ENCODE results near the gene FOXO3.

FOXO3 gene

DNA sequence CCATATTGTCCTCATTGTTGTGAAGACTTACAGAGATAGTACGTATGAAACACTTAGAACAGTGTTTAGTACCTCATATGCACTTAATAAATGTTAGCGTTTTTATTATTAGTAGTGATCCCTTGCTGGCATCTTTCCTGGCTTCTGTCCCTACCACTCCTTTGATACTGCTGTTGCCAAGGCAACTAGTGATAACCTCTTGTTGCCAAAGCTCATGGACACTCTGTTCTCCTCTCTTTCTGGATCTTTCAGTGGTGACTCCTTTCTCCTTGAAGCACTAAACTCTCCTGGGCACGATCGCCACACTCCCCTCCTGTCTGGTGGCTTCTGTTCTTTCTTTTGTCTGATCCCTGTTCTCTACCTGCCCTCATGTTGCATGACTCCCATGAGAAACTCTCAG, 83.5 kb downstream of the FOXO3 start:
- no peak overlapping the region for H3K4me2 ChIP-seq (ENCODE audit: low read length)
- no peak overlapping the region for H3K9ac ChIP-seq (ENCODE audit: low read length)
- H3K4ac ChIP-seq (ENCODE audit: low read depth, low read length) = no peak overlapping the region
- H3K4me3 ChIP-seq (ENCODE audit: low read length) = no peak overlapping the region
- WGBS (ENCODE audit: extremely low coverage, insufficient coverage, low lambda C conversion rate) = no CpG with 5 or more reads among the region's 4 CpGs
- H3K79me1 ChIP-seq (ENCODE audit: low read length) = peaks cover 7% of the 10 kb centered on the region
- no peak overlapping the region for H3K18ac ChIP-seq (ENCODE audit: low read length)
- H3K4me1 ChIP-seq (ENCODE audit: control insufficient read depth, low read depth, low read length) = no peaks in the 10 kb centered on the region
- H2BK5ac ChIP-seq (ENCODE audit: low read length) = no peak overlapping the region
- H3K27me3 ChIP-seq (ENCODE audit: insufficient read depth, low read length, poor library complexity) = no peaks in the 10 kb centered on the region
- no peak for DNase-seq
- no peak overlapping the region for H3K27ac ChIP-seq (ENCODE audit: low read depth, low read length)
- H2BK120ac ChIP-seq (ENCODE audit: low read depth, low read length) = no peak overlapping the region
- H2BK15ac ChIP-seq (replicated peaks; ENCODE audit: low read depth) = no peak overlapping the region
- no peaks in the 10 kb centered on the region for H3K36me3 ChIP-seq (ENCODE audit: control insufficient read depth, insufficient read depth, low read length)
- no peaks in the 10 kb centered on the region for H3K79me2 ChIP-seq (ENCODE audit: control insufficient read depth, insufficient read depth, low read length)
- H3K23ac ChIP-seq (ENCODE audit: low read length) = no peak overlapping the region
- H2AK5ac ChIP-seq (ENCODE audit: low read length) = no peak overlapping the region
- H4K5ac ChIP-seq (ENCODE audit: low read length) = no peak overlapping the region
- H4K8ac ChIP-seq (ENCODE audit: low read depth, low read length) = no peak overlapping the region
- H3K56ac ChIP-seq (ENCODE audit: low read length) = no peak overlapping the region

DNA sequence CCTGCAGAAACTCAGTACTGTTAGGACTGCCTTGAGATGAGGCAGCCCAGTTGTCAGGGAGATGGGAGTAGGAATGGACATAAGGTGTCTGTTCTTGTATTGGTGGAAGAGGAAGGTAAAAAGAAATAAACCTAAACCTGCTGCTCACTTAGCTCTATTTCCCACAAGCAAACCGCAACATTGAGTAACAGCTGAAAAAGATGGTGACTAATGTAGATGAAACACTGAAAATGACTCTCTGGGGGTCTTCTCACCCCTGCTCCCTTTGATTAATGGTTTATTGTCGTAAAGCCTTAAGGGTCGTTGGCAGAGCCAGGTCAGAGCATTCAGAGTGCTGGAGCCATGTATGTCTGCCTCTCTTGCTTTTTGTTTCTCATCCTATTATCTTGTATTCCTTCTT, 87.5 kb downstream of the FOXO3 start:
- Histone ChIP-seq H3K4ac (ENCODE audit: low read depth, low read length) (no peak overlapping the region), H3K79me1 (ENCODE audit: low read length) (peaks cover 14% of the 10 kb centered on the region), H3K4me3 (ENCODE audit: low read length) (no peak overlapping the region), H3K27ac (ENCODE audit: low read depth, low read length) (no peak overlapping the region), H2BK15ac (replicated peaks; ENCODE audit: low read depth) (no peak overlapping the region), H4K5ac (ENCODE audit: low read length) (no peak overlapping the region), H4K8ac (ENCODE audit: low read depth, low read length) (no peak overlapping the region), H3K27me3 (ENCODE audit: insufficient read depth, low read length, poor library complexity) (no peaks in the 10 kb centered on the region), H3K4me2 (ENCODE audit: low read length) (no peak overlapping the region), H2BK5ac (ENCODE audit: low read length) (no peak overlapping the region), H3K56ac (ENCODE audit: low read length) (no peak overlapping the region), H3K18ac (ENCODE audit: low read length) (no peak overlapping the region), H2BK120ac (ENCODE audit: low read depth, low read length) (no peak overlapping the region), H3K36me3 (ENCODE audit: control insufficient read depth, insufficient read depth, low read length) (no peaks in the 10 kb centered on the region), H3K4me1 (ENCODE audit: control insufficient read depth, low read depth, low read length) (no peaks in the 10 kb centered on the region), H2AK5ac (ENCODE audit: low read length) (no peak overlapping the region), H3K23ac (ENCODE audit: low read length) (no peak overlapping the region), H3K9ac (ENCODE audit: low read length) (no peak overlapping the region), H3K79me2 (ENCODE audit: control insufficient read depth, insufficient read depth, low read length) (no peaks in the 10 kb centered on the region)
- WGBS (ENCODE audit: extremely low coverage, insufficient coverage, low lambda C conversion rate) = no CpG with 5 or more reads among the region's 3 CpGs
- no peak for DNase-seq

DNA sequence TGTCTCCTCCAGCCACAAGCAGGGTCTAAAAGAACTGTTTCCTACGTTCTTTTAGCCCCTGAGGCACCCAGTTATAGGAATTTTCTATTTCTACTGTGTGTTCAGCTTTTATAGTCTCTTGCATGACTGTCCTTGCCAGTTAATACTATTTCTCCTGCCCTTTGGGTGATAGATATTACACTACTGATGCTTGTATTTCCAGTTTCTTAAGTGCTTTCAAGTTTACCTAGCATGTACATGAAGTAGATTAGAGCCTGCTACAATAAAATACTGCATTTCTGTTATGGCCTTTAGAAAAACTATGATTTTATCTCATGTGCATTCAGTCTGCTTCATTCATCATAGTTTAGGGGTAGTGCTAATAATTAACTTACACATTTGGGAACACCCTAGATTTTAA, 89.6 kb downstream of the FOXO3 start:
- H2BK5ac ChIP-seq (ENCODE audit: low read length) = no peak overlapping the region
- no peak overlapping the region for H2BK15ac ChIP-seq (replicated peaks; ENCODE audit: low read depth)
- no peak overlapping the region for H2AK5ac ChIP-seq (ENCODE audit: low read length)
- H3K4me2 ChIP-seq (ENCODE audit: low read length) = no peak overlapping the region
- no peak overlapping the region for H3K4me3 ChIP-seq (ENCODE audit: low read length)
- no peak overlapping the region for H3K27ac ChIP-seq (ENCODE audit: low read depth, low read length)
- H4K5ac ChIP-seq (ENCODE audit: low read length) = no peak overlapping the region
- no peaks in the 10 kb centered on the region for H3K79me2 ChIP-seq (ENCODE audit: control insufficient read depth, insufficient read depth, low read length)
- H2BK120ac ChIP-seq (ENCODE audit: low read depth, low read length) = no peak overlapping the region
- H3K4ac ChIP-seq (ENCODE audit: low read depth, low read length) = no peak overlapping the region
- H3K23ac ChIP-seq (ENCODE audit: low read length) = no peak overlapping the region
- no peak overlapping the region for H3K18ac ChIP-seq (ENCODE audit: low read length)
- no peak for DNase-seq
- no peaks in the 10 kb centered on the region for H3K4me1 ChIP-seq (ENCODE audit: control insufficient read depth, low read depth, low read length)
- no peak overlapping the region for H3K9ac ChIP-seq (ENCODE audit: low read length)
- peaks cover 7% of the 10 kb centered on the region for H3K79me1 ChIP-seq (ENCODE audit: low read length)
- H3K56ac ChIP-seq (ENCODE audit: low read length) = no peak overlapping the region
- H4K8ac ChIP-seq (ENCODE audit: low read depth, low read length) = no peak overlapping the region
- no peaks in the 10 kb centered on the region for H3K27me3 ChIP-seq (ENCODE audit: insufficient read depth, low read length, poor library complexity)
- H3K36me3 ChIP-seq (ENCODE audit: control insufficient read depth, insufficient read depth, low read length) = no peaks in the 10 kb centered on the region
- WGBS (ENCODE audit: extremely low coverage, insufficient coverage, low lambda C conversion rate) = no CpG with 5 or more reads among the region's 1 CpG

DNA sequence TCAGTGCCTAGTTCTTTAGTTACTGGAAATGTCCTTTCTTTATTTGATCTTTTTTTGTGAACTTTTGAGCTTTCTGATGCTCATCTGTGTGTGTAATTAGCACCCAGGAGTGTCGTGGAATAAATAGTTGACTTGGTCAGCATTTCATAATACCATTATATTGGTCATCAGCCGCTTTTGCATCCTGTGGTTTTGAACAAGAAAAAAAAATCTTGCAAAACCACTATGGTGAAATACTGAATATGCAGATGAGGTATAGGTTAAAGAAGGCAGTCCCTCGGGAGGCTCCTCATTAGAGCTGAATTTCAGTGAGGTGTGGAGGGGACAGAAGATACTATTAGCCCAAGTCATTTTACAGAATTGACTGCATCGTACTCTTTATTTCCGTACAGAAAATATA, 90.1 kb downstream of the FOXO3 start:
- Histone ChIP-seq H4K8ac (ENCODE audit: low read depth, low read length) (no peak overlapping the region), H3K4me2 (ENCODE audit: low read length) (no peak overlapping the region), H3K27ac (ENCODE audit: low read depth, low read length) (no peak overlapping the region), H3K27me3 (ENCODE audit: insufficient read depth, low read length, poor library complexity) (no peaks in the 10 kb centered on the region), H3K4me1 (ENCODE audit: control insufficient read depth, low read depth, low read length) (no peaks in the 10 kb centered on the region), H3K79me2 (ENCODE audit: control insufficient read depth, insufficient read depth, low read length) (no peaks in the 10 kb centered on the region), H3K56ac (ENCODE audit: low read length) (no peak overlapping the region), H2BK5ac (ENCODE audit: low read length) (no peak overlapping the region), H3K23ac (ENCODE audit: low read length) (no peak overlapping the region), H3K18ac (ENCODE audit: low read length) (no peak overlapping the region), H2AK5ac (ENCODE audit: low read length) (no peak overlapping the region), H4K5ac (ENCODE audit: low read length) (no peak overlapping the region), H3K79me1 (ENCODE audit: low read length) (peaks cover 7% of the 10 kb centered on the region), H2BK15ac (replicated peaks; ENCODE audit: low read depth) (no peak overlapping the region), H2BK120ac (ENCODE audit: low read depth, low read length) (no peak overlapping the region), H3K4me3 (ENCODE audit: low read length) (no peak overlapping the region), H3K9ac (ENCODE audit: low read length) (no peak overlapping the region), H3K36me3 (ENCODE audit: control insufficient read depth, insufficient read depth, low read length) (no peaks in the 10 kb centered on the region), H3K4ac (ENCODE audit: low read depth, low read length) (no peak overlapping the region)
- DNase-seq = no peak
- WGBS (ENCODE audit: extremely low coverage, insufficient coverage, low lambda C conversion rate) = no CpG with 5 or more reads among the region's 5 CpGs

DNA sequence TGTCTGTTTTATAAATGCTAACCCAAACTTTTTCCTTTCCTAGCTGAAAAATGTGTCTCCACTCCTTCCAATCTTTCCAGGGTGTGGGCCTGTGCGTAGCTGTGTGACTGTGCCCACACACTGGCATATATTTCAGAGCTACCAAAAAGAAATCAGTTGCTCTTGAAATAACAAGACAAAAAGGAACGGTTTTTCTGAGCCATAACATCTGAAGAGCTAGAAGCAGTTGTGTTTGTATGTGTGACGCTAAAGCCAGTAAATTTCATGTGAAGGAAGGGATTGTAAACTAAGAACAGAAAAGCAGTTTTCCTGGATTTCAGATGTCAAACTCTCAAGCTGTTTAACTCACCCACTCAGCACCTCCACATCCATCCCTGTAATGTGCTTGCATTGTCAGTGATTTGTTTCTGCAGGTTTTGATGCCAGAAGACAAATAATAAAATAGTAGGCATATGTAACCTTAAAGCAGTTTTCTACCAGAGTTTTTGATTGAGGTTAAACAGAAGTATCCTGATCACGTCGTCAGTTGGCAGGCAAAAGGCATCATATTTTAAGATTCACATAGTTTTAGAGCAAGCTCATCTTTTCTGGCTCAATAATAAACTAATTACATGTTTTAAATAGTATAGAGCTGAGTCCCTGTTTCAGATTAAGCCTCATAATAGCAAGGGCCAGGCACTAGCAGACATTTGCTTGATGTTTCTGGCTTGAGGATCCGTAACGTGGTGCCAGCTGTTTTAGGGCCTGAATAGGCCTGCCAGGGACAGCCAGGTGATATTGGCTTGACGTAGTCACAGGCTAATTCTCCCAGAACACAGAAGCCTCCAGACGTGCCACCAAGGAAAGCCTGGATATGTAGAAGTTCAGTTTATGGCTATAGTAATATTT, 90.9 kb downstream of the FOXO3 start:
- H3K36me3 ChIP-seq (ENCODE audit: control insufficient read depth, insufficient read depth, low read length) = no peaks in the 10 kb centered on the region
- no peak overlapping the region for H2AK5ac ChIP-seq (ENCODE audit: low read length)
- H2BK15ac ChIP-seq (replicated peaks; ENCODE audit: low read depth) = no peak overlapping the region
- no peak overlapping the region for H3K4me2 ChIP-seq (ENCODE audit: low read length)
- H2BK120ac ChIP-seq (ENCODE audit: low read depth, low read length) = no peak overlapping the region
- no peak overlapping the region for H3K4me3 ChIP-seq (ENCODE audit: low read length)
- H3K27me3 ChIP-seq (ENCODE audit: insufficient read depth, low read length, poor library complexity) = no peaks in the 10 kb centered on the region
- no peak overlapping the region for H3K27ac ChIP-seq (ENCODE audit: low read depth, low read length)
- no peak overlapping the region for H3K4ac ChIP-seq (ENCODE audit: low read depth, low read length)
- H3K18ac ChIP-seq (ENCODE audit: low read length) = no peak overlapping the region
- H3K79me1 ChIP-seq (ENCODE audit: low read length) = peaks cover 7% of the 10 kb centered on the region
- H3K23ac ChIP-seq (ENCODE audit: low read length) = no peak overlapping the region
- H4K5ac ChIP-seq (ENCODE audit: low read length) = no peak overlapping the region
- H3K79me2 ChIP-seq (ENCODE audit: control insufficient read depth, insufficient read depth, low read length) = no peaks in the 10 kb centered on the region
- H3K9ac ChIP-seq (ENCODE audit: low read length) = no peak overlapping the region
- H4K8ac ChIP-seq (ENCODE audit: low read depth, low read length) = no peak overlapping the region
- H3K4me1 ChIP-seq (ENCODE audit: control insufficient read depth, low read depth, low read length) = no peaks in the 10 kb centered on the region
- no peak overlapping the region for H2BK5ac ChIP-seq (ENCODE audit: low read length)
- H3K56ac ChIP-seq (ENCODE audit: low read length) = no peak overlapping the region
- no peak for DNase-seq
- no CpG with 5 or more reads among the region's 9 CpGs for WGBS (ENCODE audit: extremely low coverage, insufficient coverage, low lambda C conversion rate)

DNA sequence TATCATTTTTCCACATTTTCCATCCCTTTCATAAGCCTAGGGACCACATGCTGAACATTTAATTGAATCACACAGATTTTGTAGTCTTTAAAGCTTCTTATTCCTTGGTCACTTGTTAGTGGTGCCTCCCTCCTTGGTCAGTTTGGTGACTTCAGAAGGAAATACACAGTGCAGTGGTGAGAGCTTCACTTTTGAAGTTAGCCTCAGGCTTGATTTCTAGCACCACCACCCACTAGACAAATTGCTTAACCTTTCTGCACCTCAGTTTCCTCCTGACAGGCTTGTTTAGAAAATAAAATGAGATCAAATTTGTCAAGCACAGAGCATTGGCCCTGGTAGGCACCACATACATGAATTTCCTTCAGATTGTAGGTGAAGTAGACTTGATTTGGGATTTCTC, 91.7 kb downstream of the FOXO3 start:
- Histone ChIP-seq H3K4me3 (ENCODE audit: low read length) (no peak overlapping the region), H2BK120ac (ENCODE audit: low read depth, low read length) (no peak overlapping the region), H2AK5ac (ENCODE audit: low read length) (no peak overlapping the region), H3K36me3 (ENCODE audit: control insufficient read depth, insufficient read depth, low read length) (no peaks in the 10 kb centered on the region), H4K8ac (ENCODE audit: low read depth, low read length) (no peak overlapping the region), H3K56ac (ENCODE audit: low read length) (no peak overlapping the region), H3K27ac (ENCODE audit: low read depth, low read length) (no peak overlapping the region), H4K5ac (ENCODE audit: low read length) (no peak overlapping the region), H3K79me1 (ENCODE audit: low read length) (peaks cover 7% of the 10 kb centered on the region), H3K9ac (ENCODE audit: low read length) (no peak overlapping the region), H3K27me3 (ENCODE audit: insufficient read depth, low read length, poor library complexity) (no peaks in the 10 kb centered on the region), H3K18ac (ENCODE audit: low read length) (no peak overlapping the region), H3K4ac (ENCODE audit: low read depth, low read length) (no peak overlapping the region), H2BK15ac (replicated peaks; ENCODE audit: low read depth) (no peak overlapping the region), H3K23ac (ENCODE audit: low read length) (no peak overlapping the region), H2BK5ac (ENCODE audit: low read length) (no peak overlapping the region), H3K79me2 (ENCODE audit: control insufficient read depth, insufficient read depth, low read length) (no peaks in the 10 kb centered on the region), H3K4me2 (ENCODE audit: low read length) (no peak overlapping the region), H3K4me1 (ENCODE audit: control insufficient read depth, low read depth, low read length) (no peaks in the 10 kb centered on the region)
- DNase-seq = no peak

Measured in mesendoderm (in vitro differentiated cells).